GM21528 (cell line): ENCODE results near the gene TREM1.

Source experiments
- ATAC-seq: cut with Tn5 transposase; IDR thresholded peaks from one replicate; pipeline ENCODE4 v1.9.1; 2021; ENCODE audit warnings: mild to moderate bottlenecking, moderate library complexity; ENCODE audit not compliant: unreplicated experiment, low FRiP score

The TREM1 gene

GRCh38 chr6:41286544-41287346 lies at the start of gene TREM1:
TSS of gene TREM1 (minus strand) at chr6:41286682. CDS start at chr6:41286655, 27 bp downstream.
- no peak for ATAC-seq

GRCh38 chr6:41335943-41336342 lies 49.5 kb upstream of the TREM1 start:
- no peak for ATAC-seq

GRCh38 chr6:41335296-41335695 lies 48.8 kb upstream of the TREM1 start, which contains the start of gene NCR2:
TSS of gene NCR2 (plus strand) at chr6:41335608. CDS start at chr6:41335877, 269 bp downstream.
- no peak for ATAC-seq

GRCh38 chr6:41334482-41335040 lies 48.1 kb upstream of the TREM1 start:
- peak; percentile 12 for ATAC-seq

GRCh38 chr6:41332842-41333736 lies 46.6 kb upstream of the TREM1 start:
- ATAC-seq, result no peak

- no peak for ATAC-seq
Observed at GRCh38 chr6:41332241-41332640, 45.8 kb upstream of the TREM1 start.

- ATAC-seq, result no peak
Observed at GRCh38 chr6:41331401-41332150, 45.1 kb upstream of the TREM1 start.

GRCh38 chr6:41327177-41327576 lies 40.7 kb upstream of the TREM1 start:
- ATAC-seq, result no peak

GRCh38 chr6:41326092-41326491 lies 39.6 kb upstream of the TREM1 start:
- no peak for ATAC-seq

GRCh38 chr6:41325446-41326066 lies 39.1 kb upstream of the TREM1 start:
- ATAC-seq, result no peak

GRCh38 chr6:41321183-41321582 lies 34.7 kb upstream of the TREM1 start:
- ATAC-seq, result no peak

- ATAC-seq, result peak; percentile 91
Observed at GRCh38 chr6:41318654-41319565, 32.4 kb upstream of the TREM1 start.

- no peak for ATAC-seq
Observed at GRCh38 chr6:41318261-41318653, 31.8 kb upstream of the TREM1 start.

- ATAC-seq, result no peak
Observed at GRCh38 chr6:41315943-41316620, 29.6 kb upstream of the TREM1 start.

- ATAC-seq, result no peak
Observed at GRCh38 chr6:41315203-41315602, 28.7 kb upstream of the TREM1 start.

GRCh38 chr6:41306187-41306854 lies 19.8 kb upstream of the TREM1 start:
- ATAC-seq, result no peak

GRCh38 chr6:41302638-41303037 lies 16.2 kb upstream of the TREM1 start:
- ATAC-seq, result no peak
